ENCODE data around the gene AFM.

The AFM gene, protein sequence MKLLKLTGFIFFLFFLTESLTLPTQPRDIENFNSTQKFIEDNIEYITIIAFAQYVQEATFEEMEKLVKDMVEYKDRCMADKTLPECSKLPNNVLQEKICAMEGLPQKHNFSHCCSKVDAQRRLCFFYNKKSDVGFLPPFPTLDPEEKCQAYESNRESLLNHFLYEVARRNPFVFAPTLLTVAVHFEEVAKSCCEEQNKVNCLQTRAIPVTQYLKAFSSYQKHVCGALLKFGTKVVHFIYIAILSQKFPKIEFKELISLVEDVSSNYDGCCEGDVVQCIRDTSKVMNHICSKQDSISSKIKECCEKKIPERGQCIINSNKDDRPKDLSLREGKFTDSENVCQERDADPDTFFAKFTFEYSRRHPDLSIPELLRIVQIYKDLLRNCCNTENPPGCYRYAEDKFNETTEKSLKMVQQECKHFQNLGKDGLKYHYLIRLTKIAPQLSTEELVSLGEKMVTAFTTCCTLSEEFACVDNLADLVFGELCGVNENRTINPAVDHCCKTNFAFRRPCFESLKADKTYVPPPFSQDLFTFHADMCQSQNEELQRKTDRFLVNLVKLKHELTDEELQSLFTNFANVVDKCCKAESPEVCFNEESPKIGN

DNA sequence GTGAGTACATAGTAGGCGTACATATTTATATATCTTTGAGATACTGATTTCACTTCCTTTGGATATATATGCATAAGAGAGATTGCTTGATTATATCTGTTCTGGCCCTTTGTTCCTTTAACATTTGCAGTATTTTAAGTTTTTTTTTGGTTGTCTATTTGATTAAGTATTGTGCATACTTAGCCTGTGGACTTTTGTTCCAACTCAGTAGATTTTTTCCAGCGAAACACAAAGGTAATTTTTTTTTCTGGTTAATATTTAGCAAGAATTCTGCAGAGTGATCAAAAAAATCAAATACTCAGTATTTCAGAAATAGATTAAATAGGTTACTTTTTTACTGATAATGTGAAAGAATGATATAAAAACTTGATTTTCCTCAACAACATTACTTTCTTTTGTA lies at the start of gene AFM:
Gene AFM (plus strand): TSS at position 388 of the 400 bp plus-strand sequence. CDS start 31 bp downstream, outside the sequence.
- DNase-seq = no peak

DNA sequence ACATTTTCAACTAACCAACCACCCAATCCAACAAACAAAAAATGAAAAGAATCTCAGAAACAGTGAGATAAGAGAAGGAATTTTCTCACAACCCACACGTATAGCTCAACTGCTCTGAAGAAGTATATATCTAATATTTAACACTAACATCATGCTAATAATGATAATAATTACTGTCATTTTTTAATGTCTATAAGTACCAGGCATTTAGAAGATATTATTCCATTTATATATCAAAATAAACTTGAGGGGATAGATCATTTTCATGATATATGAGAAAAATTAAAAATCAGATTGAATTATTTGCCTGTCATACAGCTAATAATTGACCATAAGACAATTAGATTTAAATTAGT lies 49.8 kb upstream of the AFM start:
- no peak for DNase-seq

DNA sequence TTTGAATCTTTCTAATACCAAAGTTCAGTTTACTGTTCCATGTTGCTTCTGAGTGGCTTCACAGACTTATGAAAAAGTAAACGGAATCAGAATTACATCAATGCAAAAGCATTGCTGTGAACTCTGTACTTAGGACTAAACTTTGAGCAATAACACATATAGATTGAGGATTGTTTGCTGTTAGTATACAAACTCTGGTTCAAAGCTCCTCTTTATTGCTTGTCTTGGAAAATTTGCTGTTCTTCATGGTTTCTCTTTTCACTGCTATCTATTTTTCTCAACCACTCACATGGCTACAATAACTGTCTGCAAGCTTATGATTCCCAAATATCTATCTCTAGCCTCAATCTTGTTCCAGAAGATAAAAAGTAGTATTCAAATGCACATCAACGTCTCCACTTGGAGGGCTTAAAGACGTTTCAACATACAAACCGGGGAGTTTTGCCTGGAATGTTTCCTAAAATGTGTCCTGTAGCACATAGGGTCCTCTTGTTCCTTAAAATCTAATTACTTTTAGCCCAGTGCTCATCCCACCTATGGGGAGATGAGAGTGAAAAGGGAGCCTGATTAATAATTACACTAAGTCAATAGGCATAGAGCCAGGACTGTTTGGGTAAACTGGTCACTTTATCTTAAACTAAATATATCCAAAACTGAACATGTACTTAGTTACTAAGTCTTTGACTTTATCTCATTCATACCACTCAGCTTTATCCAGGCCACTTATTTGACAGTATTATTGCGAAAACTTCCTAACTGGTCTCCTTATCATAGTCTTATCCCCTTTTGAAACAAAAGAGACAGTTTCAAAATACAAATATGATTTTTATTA lies 49.2 kb upstream of the AFM start:
- no peak for DNase-seq

DNA sequence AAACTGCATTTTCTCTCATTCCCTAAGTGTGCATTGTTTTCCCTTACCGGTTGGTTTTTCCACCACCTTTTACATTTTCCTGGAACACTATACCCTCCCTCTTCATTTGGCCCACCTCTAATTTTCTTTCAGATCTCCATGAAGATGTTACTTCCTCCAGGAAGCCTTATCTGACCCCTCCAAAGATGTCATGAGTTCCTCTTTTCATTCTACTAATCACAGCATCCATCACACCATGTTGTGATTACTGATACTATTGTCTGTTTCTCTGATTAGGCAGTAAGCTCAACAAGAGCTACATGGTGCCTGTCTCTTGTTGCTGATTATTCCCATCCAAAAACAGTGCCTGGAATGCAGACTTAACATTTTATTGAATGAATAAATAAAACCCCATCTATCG lies 48.4 kb upstream of the AFM start:
- no peak for DNase-seq

DNA sequence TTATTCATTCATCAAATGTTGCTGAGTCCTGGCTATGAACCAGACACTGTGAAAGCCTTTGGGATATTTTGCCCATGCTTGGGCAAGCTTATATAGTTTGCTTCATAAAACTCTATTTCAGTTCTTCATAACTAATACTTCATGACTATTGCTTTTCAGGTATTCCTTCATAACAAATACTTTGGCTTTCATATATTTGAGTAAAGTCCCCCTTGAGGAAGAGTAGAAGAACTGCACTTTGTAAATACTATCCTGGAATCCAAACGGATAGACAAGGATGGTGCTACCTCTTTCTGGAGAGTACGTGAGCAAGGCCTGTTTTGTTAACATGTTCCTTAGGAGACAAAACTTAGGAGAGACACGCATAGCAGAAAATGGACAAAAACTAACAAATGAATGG lies 47.2 kb upstream of the AFM start:
- no peak for DNase-seq

DNA sequence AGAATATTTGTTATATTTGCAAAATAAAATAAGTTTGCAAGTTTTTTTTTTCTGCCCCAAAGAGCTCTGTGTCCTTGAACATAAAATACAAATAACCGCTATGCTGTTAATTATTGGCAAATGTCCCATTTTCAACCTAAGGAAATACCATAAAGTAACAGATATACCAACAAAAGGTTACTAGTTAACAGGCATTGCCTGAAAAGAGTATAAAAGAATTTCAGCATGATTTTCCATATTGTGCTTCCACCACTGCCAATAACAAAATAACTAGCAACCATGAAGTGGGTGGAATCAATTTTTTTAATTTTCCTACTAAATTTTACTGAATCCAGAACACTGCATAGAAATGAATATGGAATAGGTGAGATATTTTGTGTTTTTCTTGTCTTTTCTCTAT lies 45.6 kb upstream of the AFM start, which contains the start of gene AFP:
Gene AFP (plus strand): TSS at position 238 of the 400 bp plus-strand sequence. CDS start 42 bp downstream, at position 280.
- no peak for DNase-seq

DNA sequence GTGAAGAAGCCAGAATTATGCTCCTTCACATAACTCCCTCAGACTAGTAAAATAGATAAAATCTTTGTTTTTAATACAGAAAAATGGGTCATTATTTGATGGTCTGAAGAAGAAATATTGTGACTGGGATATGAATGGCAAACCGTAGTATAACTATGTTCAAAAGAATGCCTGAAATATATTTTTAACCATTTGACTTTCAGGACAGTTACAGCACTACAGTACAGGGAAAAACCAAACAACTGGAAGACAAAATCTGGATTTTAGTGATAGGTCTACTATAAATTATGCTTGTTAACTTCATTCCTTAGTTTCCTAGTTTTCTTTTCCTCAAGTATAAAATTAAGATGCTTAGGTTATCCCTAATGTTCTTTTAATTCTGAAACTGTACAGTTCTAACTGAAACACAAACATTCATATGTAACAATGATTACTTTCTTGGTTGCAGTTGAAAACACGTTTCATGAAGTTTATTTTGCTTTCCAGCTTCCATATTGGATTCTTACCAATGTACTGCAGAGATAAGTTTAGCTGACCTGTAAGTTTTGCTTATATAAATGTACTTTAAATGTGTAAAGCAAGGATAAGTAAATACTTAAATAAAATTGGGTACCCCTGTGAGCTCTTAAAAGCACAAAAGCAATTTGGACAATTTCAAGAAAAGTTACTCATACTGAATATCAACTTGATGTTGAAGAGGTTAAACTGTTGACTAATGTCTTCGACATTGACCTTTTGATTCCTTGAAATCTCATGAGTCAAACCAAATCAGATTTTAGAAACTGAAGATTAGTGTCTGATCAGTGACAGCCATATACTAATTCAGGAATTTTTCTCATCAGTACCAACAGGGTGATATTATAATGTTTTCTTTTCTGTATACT lies 44.6 kb upstream of the AFM start:
- no peak for DNase-seq

DNA sequence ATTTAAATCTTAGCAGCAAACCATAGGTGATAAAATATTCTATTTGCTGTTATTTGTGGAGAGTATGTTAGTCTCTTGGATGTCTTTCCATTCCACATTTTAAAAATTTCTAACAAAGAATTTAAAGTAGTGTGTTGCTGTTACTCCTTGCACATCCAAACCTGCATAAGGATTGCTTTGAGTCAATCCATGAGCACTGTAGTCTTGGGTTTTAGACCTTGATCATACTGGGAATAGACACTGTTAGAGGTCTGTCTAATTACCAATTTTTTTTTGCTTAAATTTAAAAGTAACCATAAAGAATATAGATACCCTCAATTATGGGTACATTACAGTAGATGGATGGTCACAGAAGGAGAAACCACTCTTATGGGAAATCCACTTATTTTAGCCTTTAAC lies 44.0 kb upstream of the AFM start:
- DNase-seq = no peak

DNA sequence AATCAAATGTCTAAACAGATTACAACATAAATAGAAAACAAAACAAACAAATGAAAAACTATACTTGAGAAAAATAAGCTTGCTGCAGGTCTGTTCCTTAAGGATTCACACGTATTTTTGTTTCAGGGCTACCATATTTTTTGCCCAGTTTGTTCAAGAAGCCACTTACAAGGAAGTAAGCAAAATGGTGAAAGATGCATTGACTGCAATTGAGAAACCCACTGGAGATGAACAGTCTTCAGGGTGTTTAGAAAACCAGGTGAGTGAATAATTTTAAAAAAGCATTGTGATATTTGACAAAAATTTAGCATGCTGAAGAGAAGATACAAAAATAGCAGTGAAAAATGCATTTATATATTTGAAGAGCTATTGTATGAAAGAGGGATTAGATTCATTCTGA lies 43.5 kb upstream of the AFM start:
- DNase-seq = no peak

DNA sequence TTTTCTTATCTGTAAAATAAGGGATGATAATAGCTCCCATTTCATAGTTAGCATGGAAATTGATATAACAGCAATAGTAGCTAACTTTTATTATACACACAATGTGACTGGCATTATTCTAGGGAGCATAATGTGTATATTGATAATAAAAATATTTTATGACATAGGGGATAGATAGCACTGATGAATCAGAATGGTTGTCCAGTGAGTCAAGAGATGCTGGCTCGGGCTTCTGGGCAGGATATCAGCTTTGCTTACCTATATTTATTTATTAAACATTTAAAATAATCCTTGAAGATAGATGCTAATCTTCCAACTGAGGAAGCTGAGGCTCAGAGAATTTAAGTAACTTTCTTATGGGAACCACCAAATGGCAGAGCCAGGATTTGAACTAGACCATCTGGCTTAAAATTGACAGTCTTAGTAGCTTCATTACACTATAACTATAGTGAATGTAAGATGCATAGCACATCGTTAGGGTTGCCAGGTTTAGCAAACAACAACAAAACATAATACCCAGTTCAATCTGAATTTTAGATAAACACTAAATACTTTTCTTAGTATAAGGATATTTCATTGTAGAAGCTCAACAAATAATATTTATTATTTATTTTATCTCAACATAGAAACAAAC lies 42.8 kb upstream of the AFM start:
- DNase-seq = no peak

DNA sequence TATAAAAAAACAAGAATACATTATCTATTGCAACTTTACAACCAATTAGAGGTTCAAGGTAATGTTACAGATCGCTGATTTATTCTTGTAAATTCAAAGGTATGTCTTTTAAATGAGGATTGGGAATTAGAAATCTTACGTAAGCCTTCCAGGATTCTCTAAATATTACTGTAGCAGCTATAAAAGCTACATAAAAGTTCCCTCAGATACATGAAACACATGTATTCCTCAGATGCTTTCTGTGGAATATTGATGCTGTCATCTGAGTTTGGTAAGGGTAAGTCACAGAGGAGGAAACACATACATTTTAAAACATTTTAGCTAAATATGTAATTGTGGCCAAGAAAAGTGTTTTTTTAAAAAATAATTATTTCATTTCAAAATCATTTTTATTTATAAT lies 42.1 kb upstream of the AFM start:
- no peak for DNase-seq

DNA sequence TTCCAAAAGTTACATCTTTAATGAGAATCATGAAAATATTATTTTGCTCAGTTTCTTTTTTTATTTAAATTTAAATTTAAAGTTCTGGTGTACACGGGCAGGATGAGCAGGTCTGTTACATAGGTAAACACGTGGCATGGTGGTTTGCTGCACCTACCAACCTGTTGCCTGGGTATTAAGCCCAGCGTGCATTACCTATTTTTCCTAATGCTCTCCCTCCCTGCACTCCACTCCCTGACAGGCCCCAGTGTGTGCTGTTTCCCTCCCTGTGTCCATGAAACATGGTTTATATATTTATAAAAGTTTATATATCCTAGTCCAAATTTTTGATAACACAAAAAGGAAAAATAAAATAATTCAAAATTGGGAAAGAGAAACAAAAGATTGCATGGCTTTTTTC lies 41.6 kb upstream of the AFM start:
- DNase-seq = no peak

DNA sequence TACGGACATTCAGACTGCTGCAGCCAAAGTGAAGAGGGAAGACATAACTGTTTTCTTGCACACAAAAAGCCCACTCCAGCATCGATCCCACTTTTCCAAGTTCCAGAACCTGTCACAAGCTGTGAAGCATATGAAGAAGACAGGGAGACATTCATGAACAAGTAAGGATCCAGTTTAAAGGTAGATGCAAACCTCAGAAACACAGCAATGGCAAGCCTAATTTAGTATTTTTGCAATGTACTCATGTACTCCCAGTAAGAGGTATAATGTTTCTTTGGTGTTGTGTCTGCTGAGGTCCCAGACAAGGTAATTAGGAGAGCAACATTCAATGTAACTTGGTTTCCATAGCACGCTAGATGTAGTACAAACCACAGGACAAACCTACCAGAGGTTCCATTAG lies 40.9 kb upstream of the AFM start:
- no peak for DNase-seq

DNA sequence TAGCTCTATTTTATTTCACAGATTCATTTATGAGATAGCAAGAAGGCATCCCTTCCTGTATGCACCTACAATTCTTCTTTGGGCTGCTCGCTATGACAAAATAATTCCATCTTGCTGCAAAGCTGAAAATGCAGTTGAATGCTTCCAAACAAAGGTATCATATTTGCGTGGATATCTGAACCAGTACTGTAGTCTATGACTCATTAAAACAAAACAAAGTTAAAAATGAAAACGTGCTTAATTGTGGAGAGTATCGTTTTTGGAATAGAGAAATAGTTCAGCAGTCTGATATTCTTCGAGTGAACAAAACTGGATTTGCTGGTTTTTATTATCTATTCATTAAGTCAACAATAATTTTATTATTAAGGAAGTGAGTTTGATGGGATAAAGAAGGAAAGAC lies 39.3 kb upstream of the AFM start:
- no peak for DNase-seq

DNA sequence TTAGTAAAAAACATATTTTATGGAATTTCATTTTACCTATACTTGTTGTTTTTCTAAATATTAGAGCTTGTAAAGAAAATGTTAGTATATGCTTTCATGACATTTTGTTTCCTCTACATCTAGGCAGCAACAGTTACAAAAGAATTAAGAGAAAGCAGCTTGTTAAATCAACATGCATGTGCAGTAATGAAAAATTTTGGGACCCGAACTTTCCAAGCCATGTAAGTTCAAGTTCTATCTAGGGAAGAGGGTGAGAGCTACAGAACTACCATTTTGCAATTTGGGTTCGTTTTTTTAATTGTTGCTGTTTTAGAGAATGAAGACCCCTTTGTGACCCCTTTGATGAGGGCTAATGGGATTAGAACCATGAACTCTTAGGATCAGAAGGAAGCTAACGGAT lies 38.3 kb upstream of the AFM start:
- DNase-seq = no peak

DNA sequence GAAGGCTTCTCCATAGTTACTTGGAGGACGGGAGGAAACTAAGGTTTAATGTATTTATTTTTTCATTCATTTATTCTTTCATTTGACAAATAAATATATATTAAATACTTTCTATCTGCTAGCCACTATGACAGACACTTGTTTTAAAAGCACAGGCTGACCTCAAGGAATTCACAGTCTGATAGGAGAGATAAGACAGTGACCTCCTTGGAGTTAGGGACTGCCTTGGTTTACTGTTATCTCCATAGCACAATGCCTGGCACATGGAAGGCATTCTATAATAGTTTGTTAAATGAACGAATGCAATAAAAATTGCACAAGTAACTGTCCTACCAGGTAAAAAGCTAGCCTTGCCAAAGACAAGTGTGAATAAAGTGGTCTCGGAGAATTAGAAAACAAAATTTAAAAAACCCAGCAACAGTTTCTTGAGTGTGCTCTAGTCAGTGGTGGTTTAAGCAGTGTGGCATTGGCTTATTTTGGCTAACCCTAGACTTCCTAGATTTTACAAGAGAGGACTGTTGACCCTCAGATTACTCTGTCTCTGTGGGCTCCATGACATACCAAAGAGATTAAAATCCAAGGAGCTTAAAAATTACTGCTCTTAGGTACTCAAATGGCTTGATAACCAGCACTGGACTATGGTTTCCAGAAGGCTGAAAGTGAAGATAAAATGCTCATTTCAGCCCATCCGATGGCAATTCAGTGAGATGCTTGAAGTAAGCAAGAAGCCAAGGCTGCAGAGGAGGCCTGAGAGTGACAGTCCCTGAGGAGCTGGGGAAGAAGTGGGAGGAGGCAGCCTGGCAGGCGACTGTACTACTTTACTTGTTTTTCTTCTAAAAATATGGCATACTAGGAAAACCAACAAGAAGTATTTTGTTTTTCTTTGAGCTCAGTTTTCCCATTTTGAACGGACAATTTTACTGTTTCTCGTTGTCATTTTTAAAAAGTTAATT lies 35.9 kb upstream of the AFM start:
- DNase-seq = no peak

DNA sequence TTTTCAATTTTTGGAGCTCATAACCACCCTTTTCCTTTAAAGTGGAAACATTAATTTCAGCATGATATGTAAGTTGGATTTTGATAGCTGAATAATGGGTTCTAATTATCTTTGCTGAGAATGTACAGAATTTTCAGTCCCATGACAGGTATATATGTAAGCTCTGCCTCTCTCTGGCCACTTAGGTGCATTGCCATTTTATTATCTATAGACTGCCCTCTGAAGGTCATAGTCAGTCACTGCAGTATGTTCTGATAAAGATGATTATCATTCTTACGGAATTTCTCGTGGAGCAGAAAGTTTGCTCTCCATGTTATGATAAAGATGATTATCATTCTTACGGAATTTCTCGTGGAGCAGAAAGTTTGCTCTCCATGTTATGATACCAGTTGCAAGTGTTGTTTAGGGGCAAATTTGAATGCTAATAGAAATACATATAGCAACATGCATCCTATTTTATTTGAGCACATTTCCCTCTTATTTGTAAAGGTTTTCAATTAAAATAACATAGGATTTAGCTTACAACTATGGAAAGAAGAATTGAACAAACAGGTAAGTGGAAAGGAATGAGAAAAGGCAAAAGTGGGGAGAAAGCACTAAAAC lies 35.1 kb upstream of the AFM start:
- DNase-seq = peak; percentile 48

DNA sequence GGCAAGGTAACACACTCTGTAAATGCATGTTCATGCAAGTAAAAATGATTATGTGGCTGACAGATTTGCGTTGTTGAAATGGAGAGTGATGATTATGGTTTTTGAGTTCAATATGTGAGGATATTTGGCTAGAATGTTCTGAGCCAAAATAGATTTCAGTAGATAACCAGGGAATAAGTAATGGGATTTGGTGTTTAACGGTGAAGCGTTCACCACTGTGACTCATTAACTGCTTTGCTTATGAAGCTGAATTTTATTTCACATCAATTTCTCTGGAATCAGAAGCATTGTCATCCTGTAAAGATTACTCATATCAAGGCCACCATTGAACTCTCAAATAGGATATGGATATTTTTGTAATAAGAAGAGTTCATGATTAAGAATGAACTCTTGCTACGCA lies 33.9 kb upstream of the AFM start:
- no peak for DNase-seq

DNA sequence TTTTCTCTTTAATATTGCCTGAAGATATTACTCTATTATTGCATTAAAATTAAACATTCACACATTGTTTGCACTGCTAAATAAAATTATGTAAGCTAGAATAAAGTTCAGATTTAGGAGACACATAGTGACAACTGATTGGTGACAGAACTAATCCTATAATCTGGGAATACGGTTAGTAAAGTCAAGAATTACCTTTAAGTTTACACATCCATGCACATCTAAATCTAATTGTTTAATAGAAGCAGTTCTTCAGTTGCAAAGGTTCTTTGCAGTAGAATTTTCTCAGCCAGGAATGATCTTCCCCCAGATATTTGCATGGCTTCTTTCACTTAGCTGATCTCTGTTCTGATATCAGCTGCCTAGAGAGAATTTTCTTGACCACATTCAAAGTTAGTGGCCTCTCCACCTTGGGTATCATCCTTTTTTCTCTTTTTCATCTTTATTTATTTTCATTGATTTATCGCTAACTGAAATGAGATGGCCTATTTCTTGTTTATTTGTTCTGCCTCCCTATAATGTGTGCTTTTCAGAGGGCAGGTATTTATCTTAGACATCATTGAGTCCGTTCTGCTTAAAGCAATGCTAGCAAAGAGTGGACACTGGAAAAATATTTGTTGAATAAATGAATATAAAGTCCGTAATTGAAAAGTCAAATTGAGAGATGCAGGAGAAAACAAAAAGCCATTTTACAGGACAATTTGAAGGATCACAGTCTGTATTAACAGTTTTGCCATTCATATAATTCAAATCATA lies 32.9 kb upstream of the AFM start:
- no peak for DNase-seq
